WERI-Rb-1 (cell line): ENCODE measurements around the gene TLK1.
A peak's percentile ranks its signal among the peaks of the same experiment; 100 is the strongest.
"Not testable (repeated sequence)": the region's sequence is repeated elsewhere in the genome, so short reads cannot be mapped to it uniquely, and the experiment has no call there.

Experiments
- DNase-seq: peaks from one replicate; pipeline ENCODE4 v3.0.0-alpha.2; 2020
- H3K27ac ChIP-seq: fragments of 250-450 bp; sonication (Bioruptor Pico); 2 replicates; pipeline ENCODE4 v1.5.1; 2020; ENCODE audit warnings: mild to moderate bottlenecking, moderate library complexity
- H3K27me3 ChIP-seq: fragments of 250-450 bp; sonication (Bioruptor Pico); 2 replicates; pipeline ENCODE4 v1.5.1; 2021; ENCODE audit warnings: mild to moderate bottlenecking, low read depth, moderate library complexity; ENCODE audit not compliant: insufficient read depth, severe bottlenecking
- H3K36me3 ChIP-seq: fragments of 250-450 bp; sonication (Bioruptor Pico); 2 replicates; pipeline ENCODE4 v1.5.1; 2020; ENCODE audit warnings: mild to moderate bottlenecking, moderate library complexity
- H3K4me3 ChIP-seq: 2 replicates; pipeline ENCODE4 v1.5.1; 2011; ENCODE audit warnings: low read depth, mild to moderate bottlenecking, control low read depth, low read length
- H3K9me3 ChIP-seq: fragments of 250-450 bp; sonication (Bioruptor Pico); 2 replicates; pipeline ENCODE4 v1.5.1; 2021; ENCODE audit warnings: mild to moderate bottlenecking, moderate library complexity; ENCODE audit not compliant: severe bottlenecking
- TF ChIP-seq, protein P1 (sequence below): IDR thresholded peaks from 2 replicates; pipeline ENCODE4 v1.5.1; 2011; ENCODE audit warnings: low read depth, mild to moderate bottlenecking, control low read depth, inconsistent platforms, low read length

TLK1 gene

DNA sequence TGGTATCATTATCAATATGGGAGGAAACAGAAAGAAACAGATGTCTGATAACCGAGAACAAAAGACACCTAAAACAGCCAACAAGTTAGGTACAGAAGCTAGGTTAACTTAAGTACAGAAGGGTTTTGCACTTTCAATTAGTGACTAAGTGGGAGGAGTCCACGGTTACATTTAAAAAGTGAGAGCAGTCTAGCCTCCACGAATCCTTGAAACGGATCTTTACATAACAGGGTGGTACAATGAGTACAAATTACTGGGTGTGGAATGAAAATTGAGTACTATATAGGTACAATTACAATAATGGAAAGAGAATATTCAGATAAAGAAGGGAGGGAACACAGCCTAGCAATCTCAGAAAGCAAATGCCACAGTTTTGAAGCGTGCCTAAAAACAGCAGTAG is 76.6 kb downstream of the TLK1 start:
- no peaks in the 10 kb centered on the region for H3K9me3 ChIP-seq
- H3K36me3 ChIP-seq: peaks cover 2% of the 10 kb centered on the region
- DNase-seq: no peak
- H3K27ac ChIP-seq: peak overlapping the region; percentile 27
- no peak overlapping the region; the same call in 1 of the 2 replicates for H3K4me3 ChIP-seq
- TF ChIP-seq, protein P1, sequence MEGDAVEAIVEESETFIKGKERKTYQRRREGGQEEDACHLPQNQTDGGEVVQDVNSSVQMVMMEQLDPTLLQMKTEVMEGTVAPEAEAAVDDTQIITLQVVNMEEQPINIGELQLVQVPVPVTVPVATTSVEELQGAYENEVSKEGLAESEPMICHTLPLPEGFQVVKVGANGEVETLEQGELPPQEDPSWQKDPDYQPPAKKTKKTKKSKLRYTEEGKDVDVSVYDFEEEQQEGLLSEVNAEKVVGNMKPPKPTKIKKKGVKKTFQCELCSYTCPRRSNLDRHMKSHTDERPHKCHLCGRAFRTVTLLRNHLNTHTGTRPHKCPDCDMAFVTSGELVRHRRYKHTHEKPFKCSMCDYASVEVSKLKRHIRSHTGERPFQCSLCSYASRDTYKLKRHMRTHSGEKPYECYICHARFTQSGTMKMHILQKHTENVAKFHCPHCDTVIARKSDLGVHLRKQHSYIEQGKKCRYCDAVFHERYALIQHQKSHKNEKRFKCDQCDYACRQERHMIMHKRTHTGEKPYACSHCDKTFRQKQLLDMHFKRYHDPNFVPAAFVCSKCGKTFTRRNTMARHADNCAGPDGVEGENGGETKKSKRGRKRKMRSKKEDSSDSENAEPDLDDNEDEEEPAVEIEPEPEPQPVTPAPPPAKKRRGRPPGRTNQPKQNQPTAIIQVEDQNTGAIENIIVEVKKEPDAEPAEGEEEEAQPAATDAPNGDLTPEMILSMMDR: no peak
- H3K27me3 ChIP-seq: no peaks in the 10 kb centered on the region

DNA sequence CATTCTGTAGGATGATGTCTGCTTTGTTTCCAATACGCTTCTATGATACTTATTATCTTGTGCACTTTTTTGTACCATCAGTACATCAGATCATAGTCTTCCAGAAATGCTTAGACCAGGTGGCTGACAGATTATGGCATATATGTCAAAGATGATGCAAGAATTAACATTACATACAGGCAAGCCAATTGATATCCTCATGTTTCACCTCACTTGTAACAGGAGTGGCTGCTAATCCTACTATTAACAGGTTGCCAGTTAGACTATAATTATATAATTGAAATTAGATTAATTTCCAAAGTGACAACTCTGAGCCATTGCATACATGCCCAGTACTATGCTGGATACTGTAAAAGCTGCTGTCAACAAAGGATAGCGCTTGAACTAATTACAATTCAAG is 77.2 kb downstream of the TLK1 start:
- Histone ChIP-seq H3K4me3 (no peak overlapping the region; the same call in 1 of the 2 replicates), H3K9me3 (no peaks in the 10 kb centered on the region), H3K36me3 (peaks cover 3% of the 10 kb centered on the region), H3K27ac (peak overlapping the region; percentile 27), H3K27me3 (no peaks in the 10 kb centered on the region)
- TF ChIP-seq, protein P1: no peak
- DNase-seq: peak; percentile 15

DNA sequence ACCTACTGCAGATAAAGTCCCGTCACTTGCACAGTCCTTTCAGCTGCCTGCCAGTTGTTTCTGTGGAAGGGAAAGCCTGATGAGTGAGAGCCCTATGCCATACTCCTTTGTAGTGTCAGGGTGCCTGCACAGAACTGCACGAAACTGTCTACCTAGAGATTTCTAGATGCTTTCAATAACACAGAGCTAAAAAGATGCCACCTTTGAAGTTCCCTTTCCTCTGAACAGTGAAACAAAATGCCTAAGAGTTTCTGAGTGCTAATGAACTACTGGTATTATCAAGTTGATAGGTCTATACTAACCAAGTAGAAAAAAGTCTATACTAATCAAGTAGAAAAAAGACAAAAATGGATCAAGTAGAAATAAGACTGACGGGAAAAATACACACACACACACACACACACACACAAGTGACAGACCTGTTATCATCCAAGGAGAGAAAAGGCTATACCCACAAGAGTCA is 79.0 kb downstream of the TLK1 start:
- DNase-seq: no peak
- Histone ChIP-seq H3K27me3 (no peaks in the 10 kb centered on the region), H3K27ac (no peak overlapping the region), H3K36me3 (peaks cover 10% of the 10 kb centered on the region), H3K4me3 (no peak overlapping the region), H3K9me3 (no peaks in the 10 kb centered on the region)
- TF ChIP-seq, protein P1: no peak

DNA sequence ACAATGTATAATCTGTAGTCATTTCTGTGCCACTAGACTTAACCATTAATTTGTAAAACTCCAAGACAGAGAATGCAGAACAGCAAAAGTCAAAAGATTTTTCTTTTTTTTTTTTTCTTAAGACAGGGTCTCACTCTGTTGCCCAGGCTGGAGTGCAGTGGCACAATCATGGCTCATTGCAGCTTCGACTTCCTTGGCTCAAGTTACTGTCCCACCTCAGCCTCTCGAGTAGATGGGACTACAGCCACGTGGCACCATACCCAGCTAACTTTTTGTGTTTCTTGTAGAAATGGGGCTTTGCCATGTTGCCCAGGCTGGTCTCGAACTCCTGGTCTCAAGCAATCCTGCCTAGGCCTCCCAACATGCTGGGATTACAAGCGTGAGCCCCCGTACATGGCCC is 80.1 kb downstream of the TLK1 start:
- TF ChIP-seq, protein P1: no peak
- no peak overlapping the region for H3K4me3 ChIP-seq
- H3K36me3 ChIP-seq: peaks cover 13% of the 10 kb centered on the region
- no peak overlapping the region for H3K27ac ChIP-seq
- no peaks in the 10 kb centered on the region for H3K9me3 ChIP-seq
- H3K27me3 ChIP-seq: no peaks in the 10 kb centered on the region
- no peak for DNase-seq

DNA sequence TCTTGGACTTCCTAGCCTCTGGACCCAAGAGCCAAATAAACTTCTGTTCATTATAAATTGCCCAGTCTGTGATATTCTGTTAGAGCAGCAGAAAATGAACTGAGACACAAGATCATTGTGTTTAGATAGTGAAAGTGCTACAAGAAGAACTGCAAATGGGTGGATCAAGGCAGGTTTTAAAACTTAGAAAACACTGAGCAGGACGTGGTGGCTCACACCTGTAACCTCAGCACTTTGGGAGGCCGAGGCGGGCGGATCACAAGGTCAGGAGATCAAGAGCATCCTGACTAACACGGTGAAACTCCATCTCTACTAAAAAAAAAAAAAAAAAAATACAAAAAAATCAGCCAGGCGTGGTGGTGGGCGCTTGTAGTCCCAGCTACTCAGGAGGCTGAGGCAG is 84.3 kb downstream of the TLK1 start:
- not testable (repeated sequence) for H3K27me3 ChIP-seq, DNase-seq, H3K27ac ChIP-seq, H3K9me3 ChIP-seq, H3K4me3 ChIP-seq
- H3K36me3 ChIP-seq: peaks cover 26% of the 10 kb centered on the region

DNA sequence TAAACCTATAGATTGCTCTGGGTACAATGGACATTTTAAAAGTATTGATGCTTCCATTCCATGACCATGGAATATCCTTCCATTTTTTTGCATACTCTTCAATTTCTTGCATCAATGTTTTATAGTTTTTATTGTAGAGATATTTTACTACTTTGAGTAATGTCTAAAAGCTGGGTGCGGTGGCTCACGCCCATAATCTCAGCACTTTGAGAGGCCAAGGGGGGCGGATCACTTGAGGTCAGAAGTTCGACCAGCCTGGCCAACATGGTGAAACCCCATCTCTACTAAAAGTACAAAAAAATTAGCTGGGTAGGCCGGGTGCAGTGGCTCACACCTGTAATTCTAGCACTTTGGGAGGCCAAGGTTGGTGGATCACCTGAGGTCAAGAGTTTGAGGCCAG is 88.5 kb downstream of the TLK1 start:
- peaks cover 25% of the 10 kb centered on the region for H3K36me3 ChIP-seq

More for the DNA sequence above, 88.5 kb downstream of the TLK1 start:
- Histone ChIP-seq H3K4me3 (no peak overlapping the region), H3K9me3 (peaks cover 3% of the 10 kb centered on the region), H3K27me3 (no peaks in the 10 kb centered on the region), H3K27ac (no peak overlapping the region)
- TF ChIP-seq, protein P1: no peak
- no peak for DNase-seq
